ENCODE data around the gene BAHD1. TPM values are rescaled to one million over a fixed set of nuclear protein-coding genes. Genes with fewer than 3 reads are reported as not detected.

BAHD1 gene
- total RNA-seq, 1 experiment from 2014 or later, result 10.3 TPM

DNA sequence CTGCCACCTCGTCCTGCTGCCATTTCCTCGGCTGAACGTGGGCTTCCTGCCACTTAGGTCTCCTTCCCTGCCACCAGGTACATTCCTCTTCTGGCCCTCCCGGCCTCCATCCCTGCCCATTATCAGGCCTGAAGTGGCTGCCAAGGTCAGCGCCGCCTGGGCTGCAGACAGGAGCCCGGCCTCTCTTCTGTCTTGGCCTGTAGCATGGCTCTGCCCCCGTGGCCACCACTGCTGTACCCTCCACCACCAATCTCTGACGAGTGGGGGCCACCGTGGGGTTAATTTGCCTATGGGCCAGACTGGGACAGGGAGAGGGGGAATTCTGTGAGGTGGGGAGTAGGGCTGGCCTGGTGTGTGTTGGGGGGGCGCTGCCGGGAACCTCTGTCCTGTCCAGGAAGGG lies 2.0 kb upstream of the BAHD1 start:
- no peak for DNase-seq
- Histone ChIP-seq H3K4me1 (ENCODE audit: low read length) (peaks cover 43% of the 10 kb centered on the region), H3K9ac (ENCODE audit: low read length) (no peak overlapping the region), H3K27ac (ENCODE audit: low read length) (no peak overlapping the region), H3K4me3 (ENCODE audit: low read length) (no peak overlapping the region), H3K9me2 (replicated peaks; ENCODE audit: insufficient read depth, low read length) (no peaks in the 10 kb centered on the region), H2AFZ (ENCODE audit: low read length) (no peak overlapping the region), H3K79me2 (ENCODE audit: low read length) (peaks cover 13% of the 10 kb centered on the region), H3K4me2 (ENCODE audit: low read depth, low read length, poor library complexity, severe bottlenecking) (no peak overlapping the region), H4K20me1 (ENCODE audit: insufficient read depth, low read depth, low read length) (peaks cover 21% of the 10 kb centered on the region), H3K9me3 (ENCODE audit: low read length) (no peaks in the 10 kb centered on the region), H3K36me3 (ENCODE audit: insufficient read depth, low read length) (no peaks in the 10 kb centered on the region), H3K27me3 (ENCODE audit: low read length) (no peaks in the 10 kb centered on the region)

DNA sequence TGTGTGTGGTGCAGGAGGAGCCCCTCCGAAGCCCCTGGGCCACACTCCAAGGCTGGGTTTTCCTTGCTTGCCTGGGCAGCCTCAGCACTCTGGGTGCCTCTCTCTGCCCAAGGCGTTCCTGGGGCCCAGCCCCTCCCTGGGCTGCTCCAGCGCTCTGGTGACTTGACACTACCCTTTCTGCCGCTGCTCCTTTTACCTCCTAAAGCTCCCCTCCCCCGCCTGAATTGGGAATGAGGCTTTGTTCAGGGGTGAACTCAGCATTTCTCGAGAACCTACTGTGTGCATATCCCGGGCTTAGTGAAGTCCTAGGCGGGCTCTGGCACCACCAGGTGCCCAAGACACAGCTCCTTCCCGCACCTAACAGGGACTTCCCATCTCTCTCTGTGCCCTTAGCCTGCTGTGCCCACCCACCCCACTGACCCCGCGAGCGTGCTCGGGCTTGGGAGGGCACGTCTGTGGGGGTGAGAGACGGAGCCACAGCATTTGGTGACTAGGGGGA lies 1.2 kb upstream of the BAHD1 start:
- Histone ChIP-seq H3K4me1 (ENCODE audit: low read length) (peaks cover 43% of the 10 kb centered on the region), H3K27ac (ENCODE audit: low read length) (no peak overlapping the region)

GRCh38 chr15:40439960-40440742 lies 602 bp upstream of the BAHD1 start:
- Histone ChIP-seq H3K36me3 (ENCODE audit: insufficient read depth, low read length) (no peaks in the 10 kb centered on the region), H4K20me1 (ENCODE audit: insufficient read depth, low read depth, low read length) (peaks cover 33% of the 10 kb centered on the region), H3K9ac (ENCODE audit: low read length) (peak overlapping the region; percentile 84), H3K9me3 (ENCODE audit: low read length) (no peaks in the 10 kb centered on the region), H3K79me2 (ENCODE audit: low read length) (peaks cover 27% of the 10 kb centered on the region), H2AFZ (ENCODE audit: low read length) (peak overlapping the region; percentile 79), H3K27me3 (ENCODE audit: low read length) (no peaks in the 10 kb centered on the region), H3K4me3 (ENCODE audit: low read length) (peak overlapping the region; percentile 76), H3K9me2 (replicated peaks; ENCODE audit: insufficient read depth, low read length) (no peaks in the 10 kb centered on the region), H3K4me2 (ENCODE audit: low read depth, low read length, poor library complexity, severe bottlenecking) (peak overlapping the region; percentile 82), H3K4me1 (ENCODE audit: low read length) (peaks cover 43% of the 10 kb centered on the region), H3K27ac (ENCODE audit: low read length) (no peak overlapping the region)
- peak; percentile 62 for DNase-seq

More for the DNA sequence above, 1.2 kb upstream of the BAHD1 start:
- peak overlapping the region; percentile 79; the same call in 1 of the 2 replicates for H2AFZ ChIP-seq (ENCODE audit: low read length)
- H3K9ac ChIP-seq (ENCODE audit: low read length), result peak overlapping the region; percentile 84
- H3K79me2 ChIP-seq (ENCODE audit: low read length), result peaks cover 21% of the 10 kb centered on the region
- peak overlapping the region; percentile 82 for H3K4me2 ChIP-seq (ENCODE audit: low read depth, low read length, poor library complexity, severe bottlenecking)
- H3K4me3 ChIP-seq (ENCODE audit: low read length), result peak overlapping the region; percentile 76
- peaks cover 27% of the 10 kb centered on the region for H4K20me1 ChIP-seq (ENCODE audit: insufficient read depth, low read depth, low read length)
- no peaks in the 10 kb centered on the region for H3K9me3 ChIP-seq (ENCODE audit: low read length)
- H3K27me3 ChIP-seq (ENCODE audit: low read length), result no peaks in the 10 kb centered on the region
- H3K9me2 ChIP-seq (replicated peaks; ENCODE audit: insufficient read depth, low read length), result no peaks in the 10 kb centered on the region
- DNase-seq, result no peak
- no peaks in the 10 kb centered on the region for H3K36me3 ChIP-seq (ENCODE audit: insufficient read depth, low read length)

GRCh38 chr15:40441565-40442531 lies 1.1 kb downstream of the BAHD1 start:
- Histone ChIP-seq H3K4me1 (ENCODE audit: low read length) (peaks cover 38% of the 10 kb centered on the region), H2AFZ (ENCODE audit: low read length) (no peak overlapping the region), H3K4me3 (ENCODE audit: low read length) (peak overlapping the region; percentile 79), H3K9ac (ENCODE audit: low read length) (peak overlapping the region; percentile 85), H3K9me3 (ENCODE audit: low read length) (no peaks in the 10 kb centered on the region), H3K36me3 (ENCODE audit: insufficient read depth, low read length) (no peaks in the 10 kb centered on the region), H4K20me1 (ENCODE audit: insufficient read depth, low read depth, low read length) (peaks cover 49% of the 10 kb centered on the region), H3K4me2 (ENCODE audit: low read depth, low read length, poor library complexity, severe bottlenecking) (peak overlapping the region; percentile 83), H3K79me2 (ENCODE audit: low read length) (peaks cover 44% of the 10 kb centered on the region), H3K27ac (ENCODE audit: low read length) (no peak overlapping the region), H3K27me3 (ENCODE audit: low read length) (no peaks in the 10 kb centered on the region), H3K9me2 (replicated peaks; ENCODE audit: insufficient read depth, low read length) (no peaks in the 10 kb centered on the region)
- DNase-seq, result peak; percentile 57

DNA sequence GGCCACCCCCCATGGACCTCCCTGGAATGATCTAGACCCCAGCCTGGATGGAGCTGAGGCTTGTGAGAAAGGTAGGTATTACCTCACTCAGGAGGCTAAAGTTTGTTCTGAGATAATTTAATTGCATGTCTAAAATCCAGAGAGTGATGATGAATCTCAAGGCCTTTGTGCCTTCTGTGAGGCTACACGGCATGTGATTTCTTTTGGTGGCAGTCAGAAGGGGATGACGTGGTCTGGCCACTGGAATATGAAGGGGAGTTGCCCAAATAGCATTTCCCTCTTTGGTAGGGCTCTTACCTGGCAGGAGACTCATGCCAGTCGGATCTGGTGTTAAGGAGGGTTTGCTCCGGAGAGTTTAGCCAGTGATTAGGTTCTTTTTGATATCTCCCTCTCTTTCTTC lies 2.5 kb downstream of the BAHD1 start:
- no peak overlapping the region for H3K4me3 ChIP-seq (ENCODE audit: low read length)
- no peak overlapping the region for H3K4me2 ChIP-seq (ENCODE audit: low read depth, low read length, poor library complexity, severe bottlenecking)
- no peak overlapping the region for H3K27ac ChIP-seq (ENCODE audit: low read length)
- no peak overlapping the region for H3K9ac ChIP-seq (ENCODE audit: low read length)
- DNase-seq, result no peak
- H2AFZ ChIP-seq (ENCODE audit: low read length), result no peak overlapping the region
- H3K9me3 ChIP-seq (ENCODE audit: low read length), result no peaks in the 10 kb centered on the region
- H4K20me1 ChIP-seq (ENCODE audit: insufficient read depth, low read depth, low read length), result peaks cover 49% of the 10 kb centered on the region
- H3K4me1 ChIP-seq (ENCODE audit: low read length), result peaks cover 32% of the 10 kb centered on the region
- H3K27me3 ChIP-seq (ENCODE audit: low read length), result no peaks in the 10 kb centered on the region
- H3K9me2 ChIP-seq (replicated peaks; ENCODE audit: insufficient read depth, low read length), result no peaks in the 10 kb centered on the region
- H3K36me3 ChIP-seq (ENCODE audit: insufficient read depth, low read length), result no peaks in the 10 kb centered on the region
- H3K79me2 ChIP-seq (ENCODE audit: low read length), result peaks cover 53% of the 10 kb centered on the region

DNA sequence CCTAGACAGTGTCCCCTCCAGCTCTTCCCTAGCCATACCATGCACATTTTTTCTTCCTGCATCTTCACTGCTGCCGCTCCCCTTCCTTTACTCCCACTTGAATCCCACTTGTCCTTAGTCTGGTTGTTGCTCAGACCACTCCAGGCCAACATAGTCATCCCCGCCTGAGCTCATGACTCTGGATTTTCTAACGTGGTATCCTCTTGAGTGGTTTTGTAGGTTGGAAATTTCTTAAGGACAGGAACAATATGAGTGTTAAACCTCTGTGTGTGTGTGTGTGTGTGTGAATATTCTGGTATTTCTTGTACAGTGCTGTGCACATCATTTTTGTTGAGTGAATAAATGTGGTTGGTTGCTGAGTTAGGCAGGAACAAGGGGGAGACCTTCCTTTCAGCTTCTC lies 3.1 kb downstream of the BAHD1 start:
- Histone ChIP-seq H3K27me3 (ENCODE audit: low read length) (no peaks in the 10 kb centered on the region), H3K9me2 (replicated peaks; ENCODE audit: insufficient read depth, low read length) (no peaks in the 10 kb centered on the region), H4K20me1 (ENCODE audit: insufficient read depth, low read depth, low read length) (peaks cover 49% of the 10 kb centered on the region), H3K79me2 (ENCODE audit: low read length) (peaks cover 59% of the 10 kb centered on the region), H3K9ac (ENCODE audit: low read length) (no peak overlapping the region), H3K36me3 (ENCODE audit: insufficient read depth, low read length) (no peaks in the 10 kb centered on the region), H3K4me1 (ENCODE audit: low read length) (peaks cover 29% of the 10 kb centered on the region), H3K27ac (ENCODE audit: low read length) (no peak overlapping the region), H3K4me3 (ENCODE audit: low read length) (no peak overlapping the region), H3K9me3 (ENCODE audit: low read length) (no peaks in the 10 kb centered on the region), H3K4me2 (ENCODE audit: low read depth, low read length, poor library complexity, severe bottlenecking) (no peak overlapping the region), H2AFZ (ENCODE audit: low read length) (no peak overlapping the region)
- no peak for DNase-seq

DNA sequence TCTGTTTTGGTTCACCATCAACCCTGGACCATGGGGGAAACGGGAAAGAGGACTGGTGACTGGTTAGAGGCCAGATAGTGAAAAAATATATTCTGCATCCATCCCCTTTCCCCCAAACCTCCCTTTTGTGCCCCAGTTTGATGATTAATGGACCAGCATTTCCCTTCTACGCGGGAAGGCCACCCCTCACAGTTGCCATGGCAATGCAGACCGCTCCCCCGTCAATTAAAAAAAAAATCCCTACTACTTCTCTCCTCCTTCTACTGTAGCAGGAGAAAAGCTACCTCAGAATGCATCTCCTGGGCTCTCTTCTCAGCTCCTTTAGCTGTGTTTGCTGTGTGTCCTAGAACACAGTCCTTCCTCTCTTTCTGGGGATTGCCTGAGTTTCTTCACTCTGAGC lies 4.0 kb downstream of the BAHD1 start:
- Histone ChIP-seq H3K27me3 (ENCODE audit: low read length) (no peaks in the 10 kb centered on the region), H3K9me2 (replicated peaks; ENCODE audit: insufficient read depth, low read length) (no peaks in the 10 kb centered on the region), H3K36me3 (ENCODE audit: insufficient read depth, low read length) (no peaks in the 10 kb centered on the region), H3K4me3 (ENCODE audit: low read length) (no peak overlapping the region), H3K79me2 (ENCODE audit: low read length) (peaks cover 66% of the 10 kb centered on the region), H3K4me2 (ENCODE audit: low read depth, low read length, poor library complexity, severe bottlenecking) (no peak overlapping the region), H4K20me1 (ENCODE audit: insufficient read depth, low read depth, low read length) (peaks cover 50% of the 10 kb centered on the region), H2AFZ (ENCODE audit: low read length) (no peak overlapping the region), H3K9me3 (ENCODE audit: low read length) (no peaks in the 10 kb centered on the region), H3K4me1 (ENCODE audit: low read length) (peaks cover 21% of the 10 kb centered on the region), H3K9ac (ENCODE audit: low read length) (no peak overlapping the region), H3K27ac (ENCODE audit: low read length) (no peak overlapping the region)
- no peak for DNase-seq

DNA sequence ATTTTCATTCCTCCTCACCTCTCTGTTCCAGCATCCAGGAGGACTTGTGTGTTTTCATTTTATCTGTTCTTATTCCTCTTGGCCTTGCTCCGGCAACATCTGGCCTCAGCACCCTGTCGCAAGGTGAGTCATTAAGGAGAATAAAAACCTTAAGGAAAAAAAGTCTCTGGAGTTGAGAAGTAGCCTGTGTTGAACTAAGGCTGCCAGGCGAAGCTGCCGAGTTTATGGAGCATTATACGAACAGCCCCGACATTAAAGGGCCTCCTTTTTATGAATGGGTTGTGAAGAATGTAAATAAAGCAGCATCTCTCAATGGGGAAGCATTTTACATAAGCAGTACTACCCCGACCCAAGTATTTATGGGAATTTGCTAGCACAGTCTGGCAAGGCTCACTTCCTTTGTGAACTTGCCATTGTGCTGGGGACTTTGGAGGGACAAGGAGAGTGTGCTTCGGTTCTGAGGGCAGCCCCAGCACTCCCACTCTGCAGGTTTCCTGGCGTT lies 4.7 kb downstream of the BAHD1 start:
- H3K9ac ChIP-seq (ENCODE audit: low read length), result no peak overlapping the region
- H3K36me3 ChIP-seq (ENCODE audit: insufficient read depth, low read length), result no peaks in the 10 kb centered on the region
- no peak for DNase-seq
- H2AFZ ChIP-seq (ENCODE audit: low read length), result no peak overlapping the region
- no peak overlapping the region for H3K27ac ChIP-seq (ENCODE audit: low read length)
- peaks cover 73% of the 10 kb centered on the region for H3K79me2 ChIP-seq (ENCODE audit: low read length)
- H3K9me3 ChIP-seq (ENCODE audit: low read length), result no peaks in the 10 kb centered on the region
- no peaks in the 10 kb centered on the region for H3K9me2 ChIP-seq (replicated peaks; ENCODE audit: insufficient read depth, low read length)
- peaks cover 20% of the 10 kb centered on the region for H3K4me1 ChIP-seq (ENCODE audit: low read length)
- H4K20me1 ChIP-seq (ENCODE audit: insufficient read depth, low read depth, low read length), result peaks cover 58% of the 10 kb centered on the region
- no peak overlapping the region for H3K4me3 ChIP-seq (ENCODE audit: low read length)
- no peak overlapping the region for H3K4me2 ChIP-seq (ENCODE audit: low read depth, low read length, poor library complexity, severe bottlenecking)
- no peaks in the 10 kb centered on the region for H3K27me3 ChIP-seq (ENCODE audit: low read length)
